Astrocyte (in vitro differentiated cells and primary cell): Measurements from ENCODE around the gene ABHD18. TPM values are rescaled to one million over a fixed set of nuclear protein-coding genes. Genes with fewer than 3 reads are reported as not detected.

Experiments
- DNase-seq: peaks from one replicate; pipeline ENCODE4 v3.0.0-alpha.2; 2010; ENCODE audit warnings: low read depth
- FAIRE-seq: peaks from 2 replicates; lab custom pipeline; 2011; peaks lifted over from hg19 to GRCh38; lab: Jason Lieb, UNC
- H2AFZ ChIP-seq: 2 replicates; pipeline ENCODE4 v1.6.0; 2012; ENCODE audit warnings: low read depth, low read length, inconsistent platforms
- H3K27ac ChIP-seq: 2 replicates; pipeline ENCODE4 v1.5.1; 2011; ENCODE audit warnings: low read depth, low read length, inconsistent platforms
- H3K27me3 ChIP-seq: 2 replicates; pipeline ENCODE4 v1.6.0; 2011; ENCODE audit warnings: low read length, inconsistent platforms; ENCODE audit not compliant: insufficient read depth
- H3K36me3 ChIP-seq: 2 replicates; pipeline ENCODE4 v1.5.1; 2011; ENCODE audit warnings: low read length, inconsistent platforms; ENCODE audit not compliant: insufficient read depth
- H3K4me1 ChIP-seq: 2 replicates; pipeline ENCODE4 v1.5.1; 2011; ENCODE audit warnings: low read length, inconsistent platforms; ENCODE audit not compliant: insufficient read depth
- H3K4me2 ChIP-seq: 2 replicates; pipeline ENCODE4 v1.6.0; 2012; ENCODE audit warnings: low read length, inconsistent platforms
- H3K4me3 ChIP-seq: 2 replicates; pipeline ENCODE4 v1.5.1; 2011; ENCODE audit warnings: low read depth, mild to moderate bottlenecking, low read length, inconsistent platforms; ENCODE audit not compliant: insufficient read depth
- H3K79me2 ChIP-seq: 2 replicates; pipeline ENCODE4 v1.6.0; 2012; ENCODE audit warnings: mild to moderate bottlenecking, low read length, inconsistent platforms; ENCODE audit not compliant: insufficient read depth
- H3K9ac ChIP-seq: 2 replicates; pipeline ENCODE4 v1.6.0; 2012; ENCODE audit warnings: mild to moderate bottlenecking, low read length, inconsistent platforms
- H3K9me3 ChIP-seq: 2 replicates; pipeline ENCODE4 v1.5.1; 2012; ENCODE audit warnings: low read depth, mild to moderate bottlenecking, low read length, inconsistent platforms; ENCODE audit not compliant: insufficient read depth
- H4K20me1 ChIP-seq: 2 replicates; pipeline ENCODE4 v1.6.0; 2012; ENCODE audit warnings: low read length, inconsistent platforms; ENCODE audit not compliant: insufficient read depth
- H3K27ac Mint-ChIP-seq: one replicate; pipeline ENCODE4 v1.8.0; 2021; ENCODE audit warnings: mild to moderate bottlenecking, mixed read lengths; ENCODE audit not compliant: unreplicated experiment
- H3K27me3 Mint-ChIP-seq: one replicate; pipeline ENCODE4 v1.8.0; 2021; ENCODE audit warnings: low read depth, mixed read lengths; ENCODE audit not compliant: unreplicated experiment
- H3K36me3 Mint-ChIP-seq: one replicate; pipeline ENCODE4 v1.8.0; 2021; ENCODE audit warnings: low read depth, mixed read lengths; ENCODE audit not compliant: unreplicated experiment
- H3K4me1 Mint-ChIP-seq: one replicate; pipeline ENCODE4 v1.8.0; 2021; ENCODE audit warnings: low read depth, mixed read lengths; ENCODE audit not compliant: unreplicated experiment
- H3K4me3 Mint-ChIP-seq: one replicate; pipeline ENCODE4 v1.8.0; 2021; ENCODE audit warnings: mild to moderate bottlenecking, moderate library complexity, mixed read lengths; ENCODE audit not compliant: unreplicated experiment
- H3K9me3 Mint-ChIP-seq: one replicate; pipeline ENCODE4 v1.8.0; 2021; ENCODE audit warnings: mild to moderate bottlenecking, mixed read lengths; ENCODE audit not compliant: unreplicated experiment
- CTCF ChIP-seq: IDR thresholded peaks from 2 replicates; pipeline ENCODE4 v1.5.1; 2011; ENCODE audit warnings: low read depth, mild to moderate bottlenecking, inconsistent platforms, low read length, moderate library complexity; ENCODE audit not compliant: insufficient read depth
- EZH2 ChIP-seq: IDR thresholded peaks from 2 replicates; pipeline ENCODE4 v1.6.1; 2012; ENCODE audit warnings: mild to moderate bottlenecking, low read length, inconsistent platforms; ENCODE audit not compliant: insufficient read depth
- total RNA-seq: library from RNA; stranded (reverse); gene quantifications from 2 replicates; pipeline ENCODE4 v1.2.1, GENCODE V29; 2021

ABHD18 gene
- total RNA-seq, 1 donor from 2014 or later: 9.5 TPM

- DNase-seq (no peak), FAIRE-seq (no peak)
- Histone ChIP-seq H3K36me3 (no peaks in the 10 kb centered on the region), H4K20me1 (peaks cover 31% of the 10 kb centered on the region), H3K79me2 (peaks cover 86% of the 10 kb centered on the region), H3K9ac (no peak overlapping the region), H3K27ac (no peak overlapping the region), H3K9me3 (no peaks in the 10 kb centered on the region), H3K4me3 (no peak overlapping the region), H2AFZ (no peak overlapping the region), H3K4me2 (no peak overlapping the region), H3K4me1 (no peaks in the 10 kb centered on the region), H3K27me3 (no peaks in the 10 kb centered on the region)
- no peaks in the 10 kb centered on the region for H3K27me3 Mint-ChIP-seq
- H3K36me3 Mint-ChIP-seq: no peaks in the 10 kb centered on the region
- TF ChIP-seq CTCF: peak; percentile 3
- TF ChIP-seq EZH2: no peak
- no peak overlapping the region for H3K27ac Mint-ChIP-seq
- H3K4me3 Mint-ChIP-seq: no peak overlapping the region
- H3K9me3 Mint-ChIP-seq: no peaks in the 10 kb centered on the region
- peaks cover 3% of the 10 kb centered on the region for H3K4me1 Mint-ChIP-seq
These were observed 103.7 kb downstream of the ABHD18 start for GRCh38 chr4:128068918-128069317.

- no peak overlapping the region for H3K9ac ChIP-seq
- no peak overlapping the region for H3K4me3 Mint-ChIP-seq
- DNase-seq (no peak), FAIRE-seq (no peak)
- H3K9me3 Mint-ChIP-seq: no peaks in the 10 kb centered on the region
- H3K27me3 Mint-ChIP-seq: no peaks in the 10 kb centered on the region
- no peaks in the 10 kb centered on the region for H3K4me1 ChIP-seq
- no peaks in the 10 kb centered on the region for H3K27me3 ChIP-seq
- H2AFZ ChIP-seq: no peak overlapping the region
- peaks cover 7% of the 10 kb centered on the region for H4K20me1 ChIP-seq
- H3K79me2 ChIP-seq: peaks cover 26% of the 10 kb centered on the region
- no peak overlapping the region for H3K4me2 ChIP-seq
- no peak for TF ChIP-seq EZH2
- no peak for TF ChIP-seq CTCF
- H3K27ac ChIP-seq: no peak overlapping the region
- H3K4me3 ChIP-seq: no peak overlapping the region
- no peaks in the 10 kb centered on the region for H3K4me1 Mint-ChIP-seq
- H3K9me3 ChIP-seq: no peaks in the 10 kb centered on the region
- no peak overlapping the region for H3K27ac Mint-ChIP-seq
- H3K36me3 ChIP-seq: peaks cover 2% of the 10 kb centered on the region
- H3K36me3 Mint-ChIP-seq: peaks cover 4% of the 10 kb centered on the region
These were observed 111.3 kb downstream of the ABHD18 start for GRCh38 chr4:128076464-128076863.

Other genes with a start within 250 kb of the ABHD18 start
- not detected in 2 replicates for gene SLC25A31, start 235.0 kb upstream of the ABHD18 start, total RNA-seq
- gene HSPA4L, start 183.1 kb upstream of the ABHD18 start, total RNA-seq: 8.0 and 8.9 TPM in 2 replicates
- 2.8 and 3.6 TPM in 2 replicates for gene PLK4, start 84.5 kb upstream of the ABHD18 start, total RNA-seq
- gene MFSD8, start 233 bp upstream of the ABHD18 start, total RNA-seq: 22.2 and 23.0 TPM in 2 replicates
- gene LARP1B, start 95.9 kb downstream of the ABHD18 start, total RNA-seq: 14.3 and 17.6 TPM in 2 replicates